ENCODE data around the gene RPS26. TPM values are rescaled to one million over a fixed set of nuclear protein-coding genes. Genes with fewer than 3 reads are reported as not detected.
"Not testable (repeated sequence)": the region's sequence is repeated elsewhere in the genome, so short reads cannot be mapped to it uniquely, and the experiment has no call there.

The RPS26 gene
- total and polyA plus RNA-seq, 2 donors, result 96.2 to 774 TPM

DNA sequence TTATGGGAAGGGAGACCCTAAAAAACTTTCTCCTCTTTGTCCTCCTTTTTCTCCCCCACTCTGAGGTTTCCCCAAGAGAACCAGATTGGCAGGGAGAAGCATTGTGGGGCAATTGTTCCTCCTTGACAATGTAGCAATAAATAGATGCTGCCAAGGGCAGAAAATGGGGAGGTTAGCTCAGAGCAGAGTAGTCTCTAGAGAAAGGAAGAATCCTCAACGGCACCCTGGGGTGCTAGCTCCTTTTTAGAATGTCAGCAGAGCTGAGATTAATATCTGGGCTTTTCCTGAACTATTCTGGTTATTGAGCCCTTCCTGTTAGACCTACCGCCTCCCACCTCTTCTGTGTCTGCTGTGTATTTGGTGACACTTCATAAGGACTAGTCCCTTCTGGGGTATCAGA, 4.6 kb upstream of the RPS26 start:
- DNase-seq (ENCODE audit: extremely low spot score), result no peak
- Histone ChIP-seq H3K4me3 (ENCODE audit: low read depth, low read length) (no peak overlapping the region), H3K36me3 (ENCODE audit: insufficient read depth) (peaks cover 2% of the 10 kb centered on the region), H3K27ac (ENCODE audit: low read depth) (no peak overlapping the region), H3K4me1 (ENCODE audit: insufficient read depth) (no peaks in the 10 kb centered on the region)
- 76% methylated on average over 2 of the region's 2 CpGs for WGBS

DNA sequence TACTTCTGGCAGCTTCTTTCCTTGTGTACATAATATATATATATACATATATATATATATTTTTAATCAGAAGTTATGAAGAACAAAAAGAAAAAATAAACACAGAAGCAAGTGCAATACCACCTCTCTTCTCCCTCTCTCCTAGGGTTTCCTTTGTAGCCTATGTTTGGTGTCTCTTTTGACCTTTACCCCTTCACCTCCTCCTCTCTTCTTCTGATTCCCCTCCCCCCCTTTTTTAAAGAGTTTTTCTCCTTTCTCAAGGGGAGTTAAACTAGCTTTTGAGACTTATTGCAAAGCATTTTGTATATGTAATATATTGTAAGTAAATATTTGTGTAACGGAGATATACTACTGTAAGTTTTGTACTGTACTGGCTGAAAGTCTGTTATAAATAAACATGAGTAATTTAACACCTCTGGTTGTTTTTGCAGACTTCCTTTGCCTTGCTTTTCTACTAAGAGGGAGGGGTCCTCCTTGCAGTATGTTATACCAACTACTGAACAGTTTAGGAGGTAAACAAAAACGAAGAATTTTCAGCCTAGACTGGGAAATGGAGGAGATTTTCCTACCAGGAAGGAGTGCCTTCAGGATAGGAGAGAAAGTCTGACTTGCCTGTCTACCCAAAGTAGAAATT, 3.6 kb upstream of the RPS26 start:
- Histone ChIP-seq H3K4me3 (ENCODE audit: low read depth, low read length) (no peak overlapping the region), H3K27ac (ENCODE audit: low read depth) (no peak overlapping the region), H3K4me1 (ENCODE audit: insufficient read depth) (no peaks in the 10 kb centered on the region), H3K36me3 (ENCODE audit: insufficient read depth) (peaks cover 2% of the 10 kb centered on the region)
- 51% methylated on average over 2 of the region's 2 CpGs for WGBS
- DNase-seq (ENCODE audit: extremely low spot score), result no peak

DNA sequence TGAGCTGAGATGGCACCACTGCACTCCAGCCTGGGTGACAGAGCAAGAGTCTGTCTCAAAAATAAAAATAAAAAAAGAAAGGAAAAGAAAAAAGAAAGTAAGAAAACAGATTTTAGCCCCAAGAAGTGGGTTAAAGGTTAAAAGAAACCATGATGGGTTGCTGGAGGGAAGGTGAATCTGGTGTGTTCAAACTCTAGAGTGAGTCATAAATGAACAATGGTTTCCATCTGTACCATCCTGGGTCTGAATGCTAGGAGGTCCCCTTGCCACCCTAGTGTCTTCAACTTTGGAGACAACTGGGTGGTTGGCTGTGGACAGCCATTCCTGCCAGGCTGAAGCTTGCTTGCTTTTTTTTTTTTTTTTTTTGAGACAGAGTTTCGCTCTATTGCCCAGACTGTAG, 1.6 kb upstream of the RPS26 start:
- Histone ChIP-seq H3K36me3 (ENCODE audit: insufficient read depth) (peaks cover 4% of the 10 kb centered on the region), H3K27ac (ENCODE audit: low read depth) (no peak overlapping the region), H3K4me1 (ENCODE audit: insufficient read depth) (no peaks in the 10 kb centered on the region), H3K4me3 (ENCODE audit: low read depth, low read length) (no peak overlapping the region)
- DNase-seq (ENCODE audit: extremely low spot score), result no peak
- 100% methylated on average over 1 of the region's 1 CpG for WGBS

DNA sequence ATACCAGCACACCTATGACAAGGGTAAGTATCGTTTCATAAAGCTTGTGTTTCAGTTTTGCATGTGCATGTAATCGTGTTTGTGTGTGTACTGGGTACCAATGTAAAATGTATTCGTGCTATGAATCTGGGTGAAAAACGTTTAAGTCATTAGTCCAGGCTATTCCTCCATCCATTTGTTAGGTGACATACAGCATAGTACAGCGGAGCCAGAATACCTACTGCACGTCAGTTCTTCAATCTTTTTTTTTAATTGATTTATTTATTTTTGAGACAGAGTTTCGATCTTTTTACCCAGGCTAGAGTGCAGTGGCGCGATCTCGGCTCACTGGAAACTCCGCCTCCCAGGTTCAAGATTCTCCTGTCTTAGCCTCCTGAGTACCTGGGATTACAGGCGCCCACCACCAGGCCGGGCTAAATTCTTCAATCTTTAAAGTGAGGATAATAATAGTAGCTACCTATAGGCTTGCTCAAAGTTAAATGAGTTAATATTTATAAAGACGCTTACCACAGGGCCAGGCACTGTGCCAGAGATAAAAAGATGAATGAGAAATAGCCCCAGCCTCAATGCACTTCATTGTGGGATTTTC, 661 bp upstream of the RPS26 start:
- H3K27ac ChIP-seq (ENCODE audit: low read depth), result peak overlapping the region; percentile 61
- no peaks in the 10 kb centered on the region for H3K4me1 ChIP-seq (ENCODE audit: insufficient read depth)
- 58% methylated on average over 14 of the region's 14 CpGs for WGBS
- no peak for DNase-seq (ENCODE audit: extremely low spot score)
- H3K36me3 ChIP-seq (ENCODE audit: insufficient read depth), result peaks cover 4% of the 10 kb centered on the region
- peak overlapping the region; percentile 71 for H3K4me3 ChIP-seq (ENCODE audit: low read depth, low read length)

DNA sequence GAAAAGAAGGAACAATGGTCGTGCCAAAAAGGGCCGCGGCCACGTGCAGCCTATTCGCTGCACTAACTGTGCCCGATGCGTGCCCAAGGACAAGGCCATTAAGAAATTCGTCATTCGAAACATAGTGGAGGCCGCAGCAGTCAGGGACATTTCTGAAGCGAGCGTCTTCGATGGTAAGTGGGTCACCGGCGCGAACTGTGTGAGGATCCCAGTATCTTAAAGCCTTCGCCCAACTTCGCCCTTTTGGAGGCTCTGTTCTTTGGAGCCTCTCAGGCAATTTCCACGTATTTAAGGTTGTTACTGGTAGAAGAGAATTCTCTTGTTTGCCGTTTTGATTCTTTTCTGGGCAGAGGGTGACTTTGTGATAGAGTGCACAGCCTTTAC, 704 bp downstream of the RPS26 start:
- DNase-seq (ENCODE audit: extremely low spot score); H3K36me3 ChIP-seq (ENCODE audit: insufficient read depth); H3K4me1 ChIP-seq (ENCODE audit: insufficient read depth): not testable (repeated sequence)
- Histone ChIP-seq H3K4me3 (ENCODE audit: low read depth, low read length) (peak overlapping the region; percentile 71), H3K27ac (ENCODE audit: low read depth) (peak overlapping the region; percentile 32)
- WGBS, result 3% methylated on average over 20 of the region's 20 CpGs

DNA sequence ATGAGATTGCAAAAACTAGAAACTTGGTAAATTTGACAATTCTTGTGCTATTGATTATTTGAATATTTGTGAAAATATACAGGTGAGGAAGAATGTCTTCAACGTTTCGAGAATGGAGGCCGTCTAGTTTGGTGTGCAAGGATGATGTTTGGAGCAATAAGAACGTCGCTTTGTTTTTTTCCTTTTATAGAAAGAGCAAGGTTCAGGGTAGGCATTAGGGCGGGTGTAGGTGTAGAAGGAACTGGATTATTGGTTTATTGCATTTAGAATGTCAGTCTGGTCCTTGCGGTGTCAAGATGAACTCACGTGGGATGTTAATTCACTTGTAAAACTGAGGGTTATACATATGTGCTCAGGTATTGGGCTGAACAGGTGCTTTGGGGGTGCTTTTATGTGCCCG, 1.1 kb downstream of the RPS26 start:
- Histone ChIP-seq H3K27ac (ENCODE audit: low read depth) (no peak overlapping the region), H3K4me3 (ENCODE audit: low read depth, low read length) (peak overlapping the region; percentile 71), H3K36me3 (ENCODE audit: insufficient read depth) (peaks cover 2% of the 10 kb centered on the region), H3K4me1 (ENCODE audit: insufficient read depth) (no peaks in the 10 kb centered on the region)
- no peak for DNase-seq (ENCODE audit: extremely low spot score)
- 34% methylated on average over 9 of the region's 9 CpGs for WGBS

DNA sequence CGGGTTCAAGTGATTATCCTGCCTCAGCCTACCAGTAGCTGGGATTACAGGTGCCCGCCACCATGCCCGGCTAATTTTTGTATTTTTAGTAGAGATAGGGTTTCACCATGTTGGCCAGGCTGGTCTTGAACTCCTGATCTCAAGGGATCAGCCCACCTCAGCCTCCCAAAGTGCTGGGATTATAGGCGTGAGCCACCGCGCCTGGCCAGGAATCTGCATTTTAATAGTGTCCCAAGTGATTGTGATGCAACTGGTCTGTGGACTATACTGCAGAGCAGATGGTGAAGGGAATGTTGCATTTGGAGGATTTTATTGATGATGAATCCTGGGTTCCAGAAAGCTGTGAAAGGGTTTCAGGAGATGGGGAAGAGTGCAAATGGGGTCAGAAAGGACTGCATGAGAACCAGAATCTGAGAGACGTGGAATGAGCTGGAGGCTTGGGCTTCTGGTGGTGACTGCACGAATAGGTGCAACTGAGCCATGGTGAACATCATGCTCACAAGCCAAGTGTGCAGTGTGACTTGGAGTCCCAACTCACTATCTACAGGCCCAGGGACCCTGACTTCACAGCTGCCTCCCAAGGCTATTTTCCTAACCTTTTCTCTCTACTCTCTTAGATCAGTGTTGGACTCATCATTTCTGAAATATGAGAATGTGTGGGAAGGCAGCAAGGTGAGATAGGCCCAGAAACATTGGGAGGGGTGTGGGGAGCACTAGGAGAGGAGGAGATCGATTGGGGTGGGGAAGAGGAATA, 4.5 kb downstream of the RPS26 start:
- Histone ChIP-seq H3K36me3 (ENCODE audit: insufficient read depth) (peaks cover 2% of the 10 kb centered on the region), H3K4me1 (ENCODE audit: insufficient read depth) (no peaks in the 10 kb centered on the region), H3K27ac (ENCODE audit: low read depth) (no peak overlapping the region), H3K4me3 (ENCODE audit: low read depth, low read length) (no peak overlapping the region)
- 79% methylated on average over 9 of the region's 9 CpGs for WGBS
- DNase-seq (ENCODE audit: extremely low spot score), result no peak

DNA sequence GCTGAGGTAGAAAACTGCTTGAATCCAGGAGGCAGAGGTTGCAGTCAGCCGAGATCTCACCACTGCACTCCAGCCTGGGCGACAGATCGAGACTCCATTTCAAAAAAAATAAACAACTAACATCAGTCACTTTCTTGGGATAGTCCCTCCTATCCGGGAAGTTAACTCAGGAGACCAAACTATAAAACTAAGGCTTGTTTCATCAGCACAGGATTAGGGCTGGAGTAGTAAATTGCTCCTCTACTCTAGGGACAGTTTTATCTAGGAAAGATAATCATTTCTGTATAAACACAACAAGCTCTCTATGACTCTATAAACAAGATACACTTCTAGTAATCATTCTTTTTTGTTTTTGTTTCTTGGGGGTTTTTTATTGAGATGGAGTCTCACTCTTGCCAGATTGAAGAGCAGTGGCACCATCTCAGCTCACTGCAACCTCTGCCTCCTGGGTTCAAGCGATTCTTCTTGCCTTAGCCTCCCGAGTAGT, 11.7 kb downstream of the RPS26 start:
- no peak for DNase-seq (ENCODE audit: extremely low spot score)
- Histone ChIP-seq H3K27ac (ENCODE audit: low read depth) (no peak overlapping the region), H3K36me3 (ENCODE audit: insufficient read depth) (no peaks in the 10 kb centered on the region), H3K4me3 (ENCODE audit: low read depth, low read length) (no peak overlapping the region), H3K4me1 (ENCODE audit: insufficient read depth) (no peaks in the 10 kb centered on the region)
- WGBS, result 44% methylated on average over 6 of the region's 6 CpGs

DNA sequence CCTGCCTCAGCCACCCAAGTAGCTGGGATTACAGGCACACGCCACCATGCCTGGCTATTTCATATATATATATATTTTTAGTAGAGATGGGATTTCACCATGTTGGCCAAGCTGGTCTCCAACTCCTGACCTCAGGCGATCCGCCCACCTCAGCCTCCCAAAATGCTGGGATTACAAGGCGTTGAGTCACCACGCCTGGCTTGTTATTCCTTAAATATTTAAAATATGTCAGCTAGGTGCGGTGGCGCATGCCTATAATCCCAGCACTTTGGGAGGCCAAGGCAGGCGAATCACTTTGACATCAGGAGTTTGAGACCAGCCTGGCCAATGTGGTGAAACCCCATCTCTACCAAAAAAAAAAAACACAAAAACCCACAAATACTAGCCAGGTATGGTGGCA, 18.2 kb downstream of the RPS26 start:
- H3K36me3 ChIP-seq (ENCODE audit: insufficient read depth); H3K4me3 ChIP-seq (ENCODE audit: low read depth, low read length); H3K4me1 ChIP-seq (ENCODE audit: insufficient read depth); H3K27ac ChIP-seq (ENCODE audit: low read depth); DNase-seq (ENCODE audit: extremely low spot score): not testable (repeated sequence)
- WGBS, result 91% methylated on average over 8 of the region's 8 CpGs

DNA sequence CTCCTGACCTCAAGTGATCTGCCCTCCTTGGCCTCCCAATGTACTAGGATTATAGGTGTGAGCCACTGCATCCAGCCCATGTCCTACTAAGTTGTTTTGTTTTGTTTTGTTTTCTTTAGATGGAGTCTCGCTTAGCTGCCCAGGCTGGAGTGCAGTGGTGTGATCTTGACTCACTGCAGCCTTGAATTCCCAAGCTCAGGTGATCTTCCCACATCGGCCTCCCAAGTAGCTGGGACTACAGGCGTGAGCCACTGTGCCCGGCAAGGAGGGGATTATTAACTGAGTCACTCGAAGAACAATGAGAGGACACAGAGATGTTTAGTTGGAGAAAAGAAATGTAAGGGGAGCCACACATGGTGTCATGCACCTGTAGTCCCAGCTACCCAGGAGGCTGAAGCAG, 20.3 kb downstream of the RPS26 start:
- H3K36me3 ChIP-seq (ENCODE audit: insufficient read depth), result no peaks in the 10 kb centered on the region
- H3K4me3 ChIP-seq (ENCODE audit: low read depth, low read length), result no peak overlapping the region
- no peaks in the 10 kb centered on the region for H3K4me1 ChIP-seq (ENCODE audit: insufficient read depth)
- DNase-seq (ENCODE audit: extremely low spot score), result no peak
- 81% methylated on average over 5 of the region's 5 CpGs for WGBS
- H3K27ac ChIP-seq (ENCODE audit: low read depth), result no peak overlapping the region

DNA sequence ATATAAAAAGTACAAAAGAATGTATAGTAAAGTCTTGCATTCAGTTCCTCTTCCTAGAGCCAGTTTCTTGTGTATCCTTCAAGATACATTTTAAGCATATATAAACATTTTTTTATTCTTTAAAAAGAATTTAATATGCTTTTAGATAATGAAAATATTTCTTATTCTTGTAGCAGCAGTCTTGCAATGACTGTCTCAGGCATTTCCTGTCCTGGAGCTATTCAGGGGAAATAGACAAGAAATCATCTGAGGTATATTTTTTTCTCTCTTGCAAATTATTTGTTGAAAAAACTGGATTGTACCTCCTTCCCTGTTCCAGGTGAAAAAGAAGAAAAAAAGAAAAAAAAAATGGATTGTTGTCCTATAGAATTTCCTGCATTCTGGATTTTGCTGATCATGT, 21.3 kb downstream of the RPS26 start:
- Histone ChIP-seq H3K4me1 (ENCODE audit: insufficient read depth) (no peaks in the 10 kb centered on the region), H3K27ac (ENCODE audit: low read depth) (no peak overlapping the region), H3K36me3 (ENCODE audit: insufficient read depth) (no peaks in the 10 kb centered on the region), H3K4me3 (ENCODE audit: low read depth, low read length) (no peak overlapping the region)
- DNase-seq (ENCODE audit: extremely low spot score), result no peak

DNA sequence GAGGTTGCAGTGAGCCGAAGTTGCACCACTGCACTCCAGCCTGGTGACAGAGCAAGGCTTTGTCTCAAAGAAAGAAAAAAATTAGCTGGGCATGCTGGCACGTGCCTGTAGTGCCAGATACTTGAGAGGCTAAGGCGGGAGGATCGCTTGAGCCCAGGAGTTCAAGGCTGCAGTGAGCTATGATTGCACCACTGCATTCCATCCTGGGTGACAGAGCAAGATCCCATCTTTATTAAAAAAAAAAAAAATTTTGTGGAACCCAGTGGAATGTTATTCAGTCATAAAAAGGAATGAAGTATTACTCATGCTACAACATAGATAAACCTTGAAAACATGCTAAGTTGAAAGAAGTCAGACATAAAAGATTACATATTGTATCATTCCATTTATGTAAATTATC, 29.9 kb downstream of the RPS26 start:
- Histone ChIP-seq H3K4me1 (ENCODE audit: insufficient read depth) (no peaks in the 10 kb centered on the region), H3K27ac (ENCODE audit: low read depth) (no peak overlapping the region), H3K36me3 (ENCODE audit: insufficient read depth) (no peaks in the 10 kb centered on the region), H3K4me3 (ENCODE audit: low read depth, low read length) (no peak overlapping the region)
- 70% methylated on average over 4 of the region's 4 CpGs for WGBS
- DNase-seq (ENCODE audit: extremely low spot score), result no peak

DNA sequence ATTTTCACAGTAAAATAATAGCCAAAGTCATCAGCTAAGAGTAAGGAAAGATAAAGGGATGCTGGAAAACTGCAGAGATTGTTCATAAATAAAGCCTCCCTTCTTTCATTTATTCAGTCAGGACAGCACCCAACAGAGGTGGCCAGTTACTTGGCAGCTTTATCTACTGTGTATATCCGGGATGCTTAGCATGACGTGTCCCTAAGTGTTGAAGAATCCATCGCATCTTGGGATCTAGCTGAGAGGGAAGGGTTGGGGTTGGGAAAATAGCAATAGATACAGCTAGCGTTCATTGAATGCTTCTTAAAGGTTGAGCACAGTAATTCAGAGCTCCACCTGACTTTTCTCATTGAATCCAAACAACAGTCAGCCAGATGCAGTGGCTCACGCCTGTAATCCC, 32.7 kb downstream of the RPS26 start:
- no peak for DNase-seq (ENCODE audit: extremely low spot score)
- Histone ChIP-seq H3K27ac (ENCODE audit: low read depth) (no peak overlapping the region), H3K4me3 (ENCODE audit: low read depth, low read length) (no peak overlapping the region), H3K4me1 (ENCODE audit: insufficient read depth) (no peaks in the 10 kb centered on the region), H3K36me3 (ENCODE audit: insufficient read depth) (no peaks in the 10 kb centered on the region)
- WGBS, result 54% methylated on average over 5 of the region's 5 CpGs

DNA sequence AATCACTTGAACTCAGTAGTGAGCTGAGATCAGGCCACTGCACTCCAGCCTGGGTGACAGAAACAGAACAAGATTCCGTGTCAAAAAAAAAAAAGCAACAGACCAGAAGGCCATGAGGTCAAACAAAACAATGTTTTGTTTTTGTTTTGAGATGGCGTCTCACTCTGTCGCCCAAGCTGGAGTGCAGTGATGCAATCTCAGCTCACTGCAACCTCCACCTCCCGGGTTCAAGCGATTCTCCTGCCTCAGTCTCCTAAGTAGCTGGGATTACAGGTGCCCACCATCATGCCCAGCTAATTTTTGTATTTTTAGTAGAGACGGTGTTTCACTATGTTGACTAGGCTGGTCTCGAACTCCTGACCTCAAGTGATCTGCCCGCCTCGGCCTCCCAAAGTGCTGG, 36.2 kb downstream of the RPS26 start:
- H3K4me3 ChIP-seq (ENCODE audit: low read depth, low read length); H3K36me3 ChIP-seq (ENCODE audit: insufficient read depth); H3K4me1 ChIP-seq (ENCODE audit: insufficient read depth); H3K27ac ChIP-seq (ENCODE audit: low read depth); DNase-seq (ENCODE audit: extremely low spot score): not testable (repeated sequence)
- WGBS, result 88% methylated on average over 9 of the region's 9 CpGs
